Stomach (tissue), 19 donors: Measurements from ENCODE around the gene ABCA8. TPM values are rescaled to one million over a fixed set of nuclear protein-coding genes. Genes with fewer than 3 reads are reported as not detected.
"Not testable (repeated sequence)": the region's sequence is repeated elsewhere in the genome, so short reads cannot be mapped to it uniquely, and the experiment has no call there.

ENCODE experiments used
- DNase-seq, 2 donors: peaks; one replicate each; pipeline versions ENCODE4 v3.0.0 to v3.0.0-alpha.2; 2013 to 2019
- H3K27ac ChIP-seq, 5 donors: fragments of 200-600 bp in 4 of 5; sonication (generic) in 4 of 5; one replicate each; pipeline ENCODE4 v1.5.1; 2013 to 2019; ENCODE audit warnings: mild to moderate bottlenecking in 1 of 5, moderate library complexity in 1 of 5
- H3K27me3 ChIP-seq, 3 donors: fragments of 200-600 bp; sonication (generic); one replicate each; pipeline ENCODE4 v1.5.1; 2017 to 2019; ENCODE audit warnings: mixed run types in 1 of 3
- H3K36me3 ChIP-seq, 4 donors: fragments of 200-600 bp; sonication (generic); 1 replicate in 3 of 4; 2 replicates in 1 of 4; pipeline ENCODE4 v1.5.1; 2016 to 2019
- H3K4me1 ChIP-seq, 4 donors: fragments of 200-600 bp; sonication (generic); one replicate each; pipeline ENCODE4 v1.5.1; 2016 to 2019
- H3K4me3 ChIP-seq, 4 donors: fragments of 200-600 bp; sonication (generic) in 3 of 4; one replicate each; pipeline ENCODE4 v1.5.1; 2016 to 2019; ENCODE audit warnings: mild to moderate bottlenecking in 1 of 4
- H3K9me3 ChIP-seq, 4 donors: fragments of 200-600 bp; sonication (generic); one replicate each; pipeline ENCODE4 v1.5.1; 2016 to 2019
- CTCF ChIP-seq, 7 experiments: fragments of 450-650 bp in 4 of 7; fragments of 200-600 bp in 3 of 7; sonication (generic) in 3 of 7; IDR thresholded peaks; one replicate each; pipeline ENCODE4 v1.5.1; 2016 to 2019; ENCODE audit warnings: antibody characterized with exemption in 7 of 7, control low read depth in 2 of 7, mild to moderate bottlenecking in 1 of 7
- EP300 ChIP-seq: sonication (generic); formaldehyde crosslinking; IDR thresholded peaks from one replicate; pipeline ENCODE4 v1.6.1; 2017; ENCODE audit warnings: antibody characterized with exemption
- POLR2A ChIP-seq, 4 donors: fragments of 450-650 bp; IDR thresholded peaks; one replicate each; pipeline ENCODE4 v1.6.1; 2016; ENCODE audit warnings: antibody characterized with exemption in 4 of 4, control low read depth in 2 of 4, mild to moderate bottlenecking in 1 of 4, moderate library complexity in 1 of 4
- POLR2AphosphoS5 ChIP-seq, 3 donors: sonication (generic); formaldehyde crosslinking; IDR thresholded peaks; one replicate each; pipeline ENCODE4 v1.6.1; 2016; ENCODE audit warnings: antibody characterized with exemption in 3 of 3
- WGBS, 5 donors: extraction: QIAGEN DNeasy Blood & Tissue Kit in 3 of 5; methylation state at CpG; one replicate each; pipeline versions ENCODE4 v1.1.5 to v1.1.7; 2013 to 2018; 5-methylcytosine and 5-hydroxymethylcytosine counted together
- intact Hi-C: fragments of 100-400 bp; cut with DNase I; formaldehyde crosslinking; loops from one replicate; pipeline ENCODE4 v1.15.1; 2023; ENCODE audit warnings: low total_unique reads
- long read RNA-seq, 10 donors: transcript quantifications; one replicate each; lab custom pipeline, GENCODE V29; 2026
- polyA plus RNA-seq, 3 donors: library from polyadenylated mRNA; stranded (reverse); fragments of 200-250 nt; gene quantifications; one replicate each; pipeline ENCODE4 v1.2.3, GENCODE V29; 2013
- total RNA-seq, 5 donors: library from RNA; depleted of rRNA; stranded (reverse); fragments of >200 nt; gene quantifications; one replicate each; pipeline versions ENCODE4 v1.1.0 to v1.2.3, GENCODE V29; 2014 to 2016
- donor health status: healthy with polysubstance abuse.
- donor health status: Bipolar disorder and iron deficiency.
- donor health status: healthy.

The ABCA8 gene
- total RNA-seq (100 to 1,000 TPM in 1 of 5 donors, 10 to 100 TPM in 4; 15.2 to 210 (median 50.7) TPM), polyA plus RNA-seq (10 to 100 TPM in 1 of 3 donors, 1 to 10 TPM in 2; 2.7 to 11.8 (median 6.2) TPM)
- long read RNA-seq, donor 1, partial matches to known transcripts: 0 of 1 reads
- long read RNA-seq, donor 1, other reads (novel, unspliced or antisense): 0 of 1 reads
- long read RNA-seq, donor 2: 0 reads
- long read RNA-seq, donor 3: 0 reads
- long read RNA-seq, donor 4: 0 reads
- long read RNA-seq, donor 5, partial matches to known transcripts: 0 of 1 reads
- long read RNA-seq, donor 5, other reads (novel, unspliced or antisense): 0 of 1 reads
- long read RNA-seq, donor 6, partial matches to known transcripts: 0 of 2 reads
- long read RNA-seq, donor 6, other reads (novel, unspliced or antisense): 0 of 2 reads
- long read RNA-seq, donor 7, full-length matches to known transcripts: 2 of 2 reads
- long read RNA-seq, donor 7, partial matches to known transcripts: 0 of 2 reads
- long read RNA-seq, donor 7, other reads (novel, unspliced or antisense): 0 of 2 reads
- long read RNA-seq, donor 8: 0 reads
- long read RNA-seq, donor 9, partial matches to known transcripts: 0 of 4 reads
- long read RNA-seq, donor 9, other reads (novel, unspliced or antisense): 0 of 4 reads
- long read RNA-seq, donor 10: 0 reads

- peak in 1 of 2 donors; percentile 70 for DNase-seq
- H3K27me3 ChIP-seq: no peaks in the 10 kb centered on the region
- intact Hi-C loops: no loop called here
- no peaks in the 10 kb centered on the region for H3K4me1 ChIP-seq
- no peak for TF ChIP-seq POLR2AphosphoS5 (IDR thresholded peaks at IDR 0.05)
- TF ChIP-seq CTCF (IDR thresholded peaks at IDR 0.05): no peak
- TF ChIP-seq POLR2A (IDR thresholded peaks at IDR 0.05): no peak
- no peak for TF ChIP-seq EP300
- H3K36me3 ChIP-seq: no peaks in the 10 kb centered on the region
- no peaks in the 10 kb centered on the region for H3K9me3 ChIP-seq
- H3K27ac ChIP-seq: peak within 1 kb of the TSS in 4 of 5 donors; percentile 9 to 63 (median 24)
- whole genome bisulfite sequencing, 5 donors: 22 to 43% (median 29%) methylated on average over 4 of the region's 4 CpGs
- H3K4me3 ChIP-seq: peak within 1 kb of the TSS; percentile 9 to 41 (median 31)
Observed at GRCh38 chr17:68955181-68955841, at the start of gene ABCA8. ABCA8 (minus strand) TSS chr17:68955392; CDS start chr17:68942034, 13,358 bp downstream.

- intact Hi-C loops, DNase-seq, H3K9me3 ChIP-seq, H3K4me3 ChIP-seq, H3K36me3 ChIP-seq, H3K4me1 ChIP-seq, H3K27me3 ChIP-seq, H3K27ac ChIP-seq: not testable (repeated sequence)
- WGBS, 5 donors: 89 to 93% (median 91%) methylated on average over 21 to 27 of the region's 27 CpGs
Observed at GRCh38 chr17:69004759-69005158, 49.6 kb upstream of the ABCA8 start.

GRCh38 chr17:68999743-69000142, 44.6 kb upstream of the ABCA8 start:
- H3K27me3 ChIP-seq, H3K4me1 ChIP-seq, H3K9me3 ChIP-seq, H3K36me3 ChIP-seq, intact Hi-C loops, DNase-seq, H3K4me3 ChIP-seq, H3K27ac ChIP-seq: not testable (repeated sequence)
- WGBS, 5 donors: 68 to 94% (median 80%) methylated on average over 2 to 3 of the region's 3 CpGs

GRCh38 chr17:68993112-68993511, 37.9 kb upstream of the ABCA8 start:
- WGBS, 5 donors: 71 to 75% (median 73%) methylated on average over 4 of the region's 4 CpGs
- no peak for DNase-seq
- intact Hi-C loops: no loop called here

More at GRCh38 chr17:68993112-68993511, 37.9 kb upstream of the ABCA8 start:
- TF ChIP-seq EP300: no peak
- no peak for TF ChIP-seq POLR2A (IDR thresholded peaks at IDR 0.05)
- TF ChIP-seq POLR2AphosphoS5 (IDR thresholded peaks at IDR 0.05): no peak
- TF ChIP-seq CTCF (IDR thresholded peaks at IDR 0.05): no peak
- Histone ChIP-seq H3K36me3 (no peaks in the 10 kb centered on the region), H3K27ac (no peak overlapping the region), H3K27me3 (no peaks in the 10 kb centered on the region), H3K4me3 (no peak overlapping the region), H3K4me1 (no peaks in the 10 kb centered on the region), H3K9me3 (no peaks in the 10 kb centered on the region)
